Sigmoid colon (tissue), 4 donors: ENCODE data around the gene ZNF513.

Source experiments
- EP300 ChIP-seq, 4 donors: sonication (generic); formaldehyde crosslinking; IDR thresholded peaks; one replicate each; pipeline ENCODE4 v1.6.1; 2017; ENCODE audit warnings: antibody characterized with exemption in 4 of 4
- POLR2A ChIP-seq, 2 donors: fragments of 450-650 bp; IDR thresholded peaks; one replicate each; pipeline ENCODE4 v1.6.1; 2016; ENCODE audit warnings: antibody characterized with exemption in 2 of 2, mild to moderate bottlenecking in 2 of 2, moderate library complexity in 2 of 2
- POLR2AphosphoS5 ChIP-seq, 4 donors: sonication (generic); formaldehyde crosslinking; IDR thresholded peaks; one replicate each; pipeline ENCODE4 v1.6.1; 2017; ENCODE audit warnings: antibody characterized with exemption in 4 of 4
- TF ChIP-seq, protein P1 (sequence below), 4 experiments: fragments of 450-650 bp in 3 of 4; fragments of 200-600 bp in 1 of 4; IDR thresholded peaks; one replicate each; pipeline ENCODE4 v1.5.1; 2016 to 2019; ENCODE audit warnings: antibody characterized with exemption in 4 of 4, mild to moderate bottlenecking in 3 of 4, moderate library complexity in 2 of 4

- TF ChIP-seq POLR2A (IDR thresholded peaks at IDR 0.05): no peak
- TF ChIP-seq, protein P1, sequence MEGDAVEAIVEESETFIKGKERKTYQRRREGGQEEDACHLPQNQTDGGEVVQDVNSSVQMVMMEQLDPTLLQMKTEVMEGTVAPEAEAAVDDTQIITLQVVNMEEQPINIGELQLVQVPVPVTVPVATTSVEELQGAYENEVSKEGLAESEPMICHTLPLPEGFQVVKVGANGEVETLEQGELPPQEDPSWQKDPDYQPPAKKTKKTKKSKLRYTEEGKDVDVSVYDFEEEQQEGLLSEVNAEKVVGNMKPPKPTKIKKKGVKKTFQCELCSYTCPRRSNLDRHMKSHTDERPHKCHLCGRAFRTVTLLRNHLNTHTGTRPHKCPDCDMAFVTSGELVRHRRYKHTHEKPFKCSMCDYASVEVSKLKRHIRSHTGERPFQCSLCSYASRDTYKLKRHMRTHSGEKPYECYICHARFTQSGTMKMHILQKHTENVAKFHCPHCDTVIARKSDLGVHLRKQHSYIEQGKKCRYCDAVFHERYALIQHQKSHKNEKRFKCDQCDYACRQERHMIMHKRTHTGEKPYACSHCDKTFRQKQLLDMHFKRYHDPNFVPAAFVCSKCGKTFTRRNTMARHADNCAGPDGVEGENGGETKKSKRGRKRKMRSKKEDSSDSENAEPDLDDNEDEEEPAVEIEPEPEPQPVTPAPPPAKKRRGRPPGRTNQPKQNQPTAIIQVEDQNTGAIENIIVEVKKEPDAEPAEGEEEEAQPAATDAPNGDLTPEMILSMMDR (IDR thresholded peaks at IDR 0.05): no peak
- no peak for TF ChIP-seq POLR2AphosphoS5 (IDR thresholded peaks at IDR 0.05)
- TF ChIP-seq EP300 (IDR thresholded peaks at IDR 0.05): no peak
Measured at GRCh38 chr2:27412419-27413152, 32.1 kb upstream of the ZNF513 start.
